GM12892 (cell line): Measurements from ENCODE around the gene GRB2.

Experiments used
- DNase-seq: peaks from one replicate; pipeline ENCODE4 v3.0.0; 2011; ENCODE audit not compliant: insufficient read length
- FAIRE-seq: peaks from 2 replicates; lab custom pipeline; 2011; peaks lifted over from hg19 to GRCh38; lab: Jason Lieb, UNC
- POLR2A ChIP-seq: IDR thresholded peaks from 2 replicates; pipeline ENCODE4 v1.6.1; 2011; ENCODE audit warnings: low read depth, low read length, control low read depth
- POLR2AphosphoS5 ChIP-seq: IDR thresholded peaks from 2 replicates; pipeline ENCODE4 v1.6.1; 2011; ENCODE audit warnings: low read depth, low read length, control low read depth
- TAF1 ChIP-seq: IDR thresholded peaks from 2 replicates; pipeline ENCODE4 v1.6.1; 2011; ENCODE audit warnings: low read depth, mild to moderate bottlenecking, control low read depth, low read length, borderline replicate concordance

GRB2 gene

DNA sequence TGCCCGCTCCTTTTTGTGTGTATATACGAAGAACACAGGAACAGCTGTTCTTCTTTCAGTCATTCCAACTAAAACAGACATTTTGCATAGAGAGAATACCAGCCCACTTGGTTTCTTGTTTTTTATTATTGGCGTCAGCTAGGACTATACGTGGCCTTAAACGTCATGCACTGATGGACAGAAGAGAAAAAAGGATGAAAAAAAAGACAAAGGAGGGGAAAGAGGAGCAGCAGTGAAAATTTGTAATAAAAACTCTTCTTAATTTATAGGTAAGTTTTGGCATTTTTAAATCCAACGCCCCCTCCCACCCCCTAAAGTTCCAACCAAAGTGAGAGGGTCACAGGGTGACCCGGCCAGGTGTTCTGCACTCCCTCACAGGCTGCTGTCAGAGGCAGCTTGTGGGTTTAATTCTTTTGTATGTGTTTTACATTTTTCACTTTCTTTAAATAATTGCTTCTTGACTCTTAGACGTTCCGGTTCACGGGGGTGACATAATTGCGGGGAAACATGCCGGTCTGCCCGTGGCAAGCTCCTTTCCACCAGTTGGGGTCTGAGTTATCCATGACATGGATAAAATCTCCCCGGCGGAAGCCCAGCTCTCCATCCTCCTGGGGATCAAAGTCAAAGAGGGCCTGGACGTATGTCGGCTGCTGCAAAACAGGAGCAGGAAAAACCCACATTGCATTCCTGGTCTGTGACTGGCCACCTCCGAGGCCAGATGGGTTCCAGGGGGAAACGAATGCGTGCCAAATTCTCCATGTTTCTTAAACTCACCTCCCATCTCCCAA lies 85.4 kb downstream of the GRB2 start:
- DNase-seq (no peak), FAIRE-seq (peak; percentile 86)
- TF ChIP-seq POLR2A (no peak; the same call in 1 of the 2 replicates), TAF1 (no peak), POLR2AphosphoS5 (no peak)

DNA sequence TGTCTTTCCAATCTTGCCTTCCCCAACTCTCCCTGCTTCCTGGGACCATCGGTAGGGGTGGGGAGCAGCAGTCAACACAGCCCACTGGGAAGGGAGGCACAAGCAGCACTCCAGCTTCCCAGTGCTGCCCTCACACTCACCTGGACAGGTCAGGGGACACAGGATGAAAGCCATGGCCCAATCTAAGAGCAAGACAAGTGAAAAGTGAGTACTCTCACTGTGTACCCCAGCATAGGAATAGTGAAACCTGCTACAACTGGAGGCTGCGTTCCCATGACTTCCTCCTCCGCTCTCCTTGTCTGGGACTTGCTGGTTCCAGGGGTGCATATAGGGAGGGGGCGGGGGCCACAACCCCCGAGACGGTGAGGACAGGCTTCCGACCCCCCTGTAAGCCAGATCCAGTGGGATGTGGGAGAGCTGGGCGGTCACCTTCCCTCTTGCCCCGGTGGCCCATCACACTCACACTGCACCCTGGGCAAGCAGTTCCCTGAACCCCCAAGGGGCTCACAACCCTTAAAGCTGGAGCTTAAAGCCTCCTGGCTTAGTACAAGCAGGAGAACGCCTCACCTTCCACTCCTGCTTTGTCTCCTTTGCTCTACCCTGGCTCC lies 86.8 kb downstream of the GRB2 start:
- peak; percentile 57 for TF ChIP-seq POLR2AphosphoS5
- TF ChIP-seq TAF1, result no peak
- TF ChIP-seq POLR2A, result no peak
- FAIRE-seq (peak; percentile 73), DNase-seq (no peak)

GRCh38 chr17:75318211-75318610 lies 87.3 kb downstream of the GRB2 start:
- TF ChIP-seq TAF1 (no peak), POLR2A (no peak), POLR2AphosphoS5 (no peak; the same call in 1 of the 2 replicates)
- DNase-seq, result no peak
- FAIRE-seq, result no peak

GRCh38 chr17:75317671-75318070 lies 87.8 kb downstream of the GRB2 start:
- no peak for TF ChIP-seq TAF1
- no peak for TF ChIP-seq POLR2A
- no peak for TF ChIP-seq POLR2AphosphoS5
- DNase-seq, result no peak
- FAIRE-seq, result no peak

GRCh38 chr17:75316253-75316652 lies 89.2 kb downstream of the GRB2 start:
- no peak for DNase-seq
- TF ChIP-seq POLR2A (no peak; the same call in 1 of the 2 replicates), POLR2AphosphoS5 (peak; percentile 61; the same call in 1 of the 2 replicates), TAF1 (no peak)
- no peak for FAIRE-seq

DNA sequence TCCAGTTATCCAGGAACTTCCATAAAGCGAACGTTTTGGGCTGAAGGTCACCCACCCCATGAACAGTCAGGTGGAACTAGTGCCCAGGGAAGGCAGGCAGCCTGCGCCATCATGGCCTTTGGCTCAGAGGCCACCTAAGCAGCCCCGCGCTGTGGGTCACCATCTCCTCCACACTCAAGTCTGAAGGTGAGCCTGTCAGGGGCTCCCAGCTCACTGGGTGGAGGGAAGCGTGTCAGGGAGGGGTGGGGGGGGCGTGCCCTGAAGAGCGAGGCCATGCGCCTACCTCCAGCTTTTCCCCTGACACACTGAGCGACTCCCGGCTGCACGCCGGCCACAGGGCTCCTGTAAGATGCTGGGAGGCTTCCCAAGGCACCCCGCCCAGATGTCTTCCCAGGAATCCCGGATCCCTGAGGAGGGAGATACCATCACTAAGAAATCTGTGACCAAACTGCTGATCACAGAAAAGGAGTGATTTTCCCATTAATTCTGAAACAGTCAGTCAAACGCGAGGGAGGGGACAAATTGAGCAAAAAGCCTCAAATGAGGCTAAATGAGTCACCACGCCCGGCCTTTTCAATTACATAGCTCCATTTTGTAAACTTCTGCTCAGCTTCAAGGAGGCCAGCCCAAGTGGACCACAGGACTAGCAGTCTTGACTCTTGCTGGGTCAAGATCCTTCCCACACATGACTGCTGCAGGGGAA lies 89.8 kb downstream of the GRB2 start:
- peak; percentile 87 for FAIRE-seq
- TF ChIP-seq POLR2AphosphoS5 (no peak; the same call in 1 of the 2 replicates), POLR2A (peak; percentile 47; the same call in 1 of the 2 replicates)
- DNase-seq, result no peak

DNA sequence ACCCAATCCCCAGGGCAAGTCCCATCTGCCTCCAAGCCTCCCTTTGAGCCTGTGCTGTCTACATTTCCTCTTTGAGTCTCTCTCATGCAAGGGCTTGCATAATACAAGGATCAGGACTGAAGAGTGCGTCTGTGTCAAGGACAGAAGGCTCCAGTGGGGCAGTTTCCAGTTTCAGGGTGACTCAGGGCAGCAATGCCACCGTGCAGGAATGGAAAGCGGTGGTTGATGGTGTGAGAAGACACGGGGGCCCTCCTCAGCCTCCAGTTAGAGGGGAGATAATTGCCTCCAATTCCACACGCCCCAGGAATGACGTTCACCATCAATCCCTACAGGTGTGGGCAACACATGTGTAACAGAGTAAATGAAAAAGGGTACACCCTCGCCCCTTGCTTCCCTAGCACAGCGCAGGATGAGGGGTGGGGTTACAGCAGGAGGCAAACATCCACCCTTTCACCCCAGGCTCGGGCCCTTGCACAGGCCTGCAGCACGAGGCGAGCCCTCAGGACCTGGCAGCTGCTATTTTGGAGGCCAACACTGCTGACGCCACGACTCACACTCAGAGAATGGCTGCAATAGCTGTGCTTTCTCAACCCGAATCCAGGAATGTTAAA lies 91.4 kb downstream of the GRB2 start:
- FAIRE-seq (peak; percentile 76), DNase-seq (no peak)
- 0 out of 2 replicates have a peak, but pooled peaks have one; percentile 19 for TF ChIP-seq POLR2AphosphoS5
- no peak for TF ChIP-seq POLR2A

DNA sequence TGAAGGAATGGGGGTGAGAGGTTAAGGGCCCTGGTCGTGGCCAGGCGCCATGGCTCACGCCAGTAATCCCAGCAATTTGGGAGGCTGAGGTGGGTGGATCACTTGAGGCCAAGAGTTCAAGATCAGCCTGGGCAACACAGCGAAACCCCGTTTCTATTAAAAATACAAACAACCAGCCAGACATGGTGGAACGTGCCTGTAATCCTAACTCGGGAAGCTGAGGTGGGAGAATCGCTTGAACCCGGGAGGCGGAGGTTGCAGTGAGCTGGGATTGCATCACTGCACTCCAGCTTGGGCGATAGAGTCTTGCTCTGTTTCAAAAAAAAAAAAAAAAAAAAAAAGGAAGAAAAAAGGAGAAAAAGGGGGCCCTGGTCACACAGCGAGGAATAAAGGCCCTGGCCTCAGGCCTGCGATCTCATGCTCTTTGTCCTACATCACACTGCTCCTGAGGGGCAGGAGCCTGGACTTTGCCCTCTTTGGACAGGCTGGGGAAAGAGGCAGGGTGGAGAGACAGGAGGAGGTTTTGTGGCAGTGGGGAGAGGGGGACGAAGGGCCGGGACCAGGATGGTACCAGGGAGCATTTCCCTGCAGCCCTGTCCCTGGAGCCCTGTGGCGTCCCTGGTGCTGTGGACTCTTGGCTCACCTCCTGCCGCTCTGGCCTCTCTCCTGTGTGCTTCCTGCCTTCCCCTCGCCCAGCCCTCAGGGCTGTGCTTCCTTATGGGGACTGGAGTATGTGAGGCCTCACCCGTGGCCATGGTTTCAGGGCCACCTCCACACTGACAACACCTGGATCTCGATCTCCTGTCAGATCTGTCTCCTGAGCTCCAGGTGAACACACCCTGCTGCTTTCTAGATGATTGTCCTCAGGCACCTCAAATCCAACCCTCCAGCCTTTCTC lies 96.5 kb downstream of the GRB2 start:
- TF ChIP-seq POLR2AphosphoS5 (no peak), TAF1 (no peak), POLR2A (no peak)
- DNase-seq, result no peak

DNA sequence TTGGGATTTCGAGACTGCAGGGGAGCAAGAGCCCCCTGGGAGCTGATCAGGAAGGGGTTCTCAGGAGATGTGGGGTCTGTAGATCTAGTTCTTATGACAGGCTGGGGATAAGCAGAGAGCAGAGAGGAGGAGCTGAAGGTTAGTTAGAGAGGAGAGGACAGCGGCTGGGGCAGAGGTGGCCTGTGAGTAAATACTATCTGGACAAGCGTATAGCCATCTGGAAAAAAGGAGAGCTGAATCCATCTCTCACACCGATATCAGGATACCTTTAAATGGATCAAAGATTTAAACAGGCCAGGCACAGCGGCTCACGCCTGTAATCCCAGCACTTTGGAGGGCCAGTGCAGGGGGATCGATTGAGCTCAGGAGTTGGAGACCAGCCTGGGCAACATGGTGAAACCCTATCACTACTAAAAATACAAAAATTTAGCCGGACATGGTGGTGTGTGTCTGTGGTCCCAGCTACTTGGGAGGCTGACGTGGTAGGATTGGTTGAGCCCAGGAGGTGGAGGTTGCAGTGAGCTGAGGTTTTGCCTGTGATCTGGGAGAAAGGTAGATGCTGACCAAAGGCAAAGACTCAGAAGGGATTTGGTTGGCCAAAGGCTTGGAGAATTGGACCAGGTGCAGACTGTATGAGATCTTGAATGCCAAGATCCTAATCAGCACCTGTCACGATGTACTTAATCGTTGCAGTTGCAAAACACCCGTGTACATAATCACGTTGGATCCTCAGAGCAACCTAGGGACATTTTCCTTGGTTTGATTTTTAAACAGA lies 97.3 kb downstream of the GRB2 start:
- FAIRE-seq (no peak), DNase-seq (no peak)
- TF ChIP-seq POLR2A, result no peak
- TF ChIP-seq POLR2AphosphoS5, result no peak
- no peak for TF ChIP-seq TAF1

More for the DNA sequence above, 96.5 kb downstream of the GRB2 start:
- no peak for FAIRE-seq

GRCh38 chr17:75301502-75302206 lies 103.8 kb downstream of the GRB2 start:
- no peak for FAIRE-seq
- TF ChIP-seq TAF1 (no peak), POLR2A (no peak), POLR2AphosphoS5 (no peak)
- no peak for DNase-seq

DNA sequence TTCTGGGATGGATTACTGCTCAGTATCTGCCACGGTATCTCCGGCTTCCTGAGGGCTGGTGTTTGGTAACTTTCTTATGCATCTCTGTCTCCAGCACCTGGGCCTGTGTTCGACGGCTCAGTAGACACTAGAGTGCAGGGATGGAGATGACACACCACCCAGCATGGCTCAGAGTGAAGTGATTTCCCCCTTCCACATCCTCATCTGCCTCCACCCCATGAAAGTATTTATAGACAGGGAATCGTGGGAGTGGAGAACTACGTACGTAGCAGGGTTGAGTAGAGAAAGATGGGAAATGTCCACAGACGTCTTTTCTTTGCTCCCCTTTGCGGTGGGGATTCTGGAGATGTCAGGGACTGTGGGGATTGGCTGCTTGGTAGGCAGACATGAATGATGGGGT lies 104.4 kb downstream of the GRB2 start:
- TF ChIP-seq POLR2AphosphoS5 (no peak), POLR2A (no peak), TAF1 (no peak)
- no peak for DNase-seq
- no peak for FAIRE-seq
